Fibroblast of skin of right biceps (primary cell): ENCODE results near the gene LCMT2.
"Not testable (repeated sequence)": the region's sequence is repeated elsewhere in the genome, so short reads cannot be mapped to it uniquely, and the experiment has no call there.

Experiments
- DNase-seq: peaks from one replicate; pipeline ENCODE4 v3.0.0-alpha.2; 2013

Gene LCMT2

DNA sequence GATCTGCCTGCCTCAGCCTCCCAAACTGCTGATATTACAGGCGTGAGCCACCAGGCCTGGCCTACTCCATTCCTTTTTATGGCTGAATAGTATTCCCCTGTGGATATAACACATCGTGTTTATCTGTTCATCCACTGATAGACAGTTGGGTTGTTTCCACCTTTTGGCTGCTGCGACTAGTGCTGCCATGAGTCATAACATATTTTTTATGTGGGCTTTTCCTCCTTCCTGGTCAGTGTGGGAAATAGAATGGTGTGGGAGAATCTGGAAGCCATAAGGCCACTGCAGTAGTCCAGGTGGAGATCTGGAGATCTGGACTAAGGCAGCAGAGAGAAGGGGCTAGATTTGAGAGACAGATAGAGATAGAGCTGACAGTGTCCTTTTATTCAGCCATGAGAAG, 16.2 kb downstream of the LCMT2 start:
- peak; percentile 5 for DNase-seq

- DNase-seq, result no peak
Observed at GRCh38 chr15:43312378-43312777, 18.0 kb downstream of the LCMT2 start.

GRCh38 chr15:43302205-43302817, 28.1 kb downstream of the LCMT2 start, which contains the start of gene TGM7:
TGM7 (minus strand) TSS chr15:43302255.
- DNase-seq, result no peak

GRCh38 chr15:43299884-43300283, 30.5 kb downstream of the LCMT2 start:
- DNase-seq, result no peak

DNA sequence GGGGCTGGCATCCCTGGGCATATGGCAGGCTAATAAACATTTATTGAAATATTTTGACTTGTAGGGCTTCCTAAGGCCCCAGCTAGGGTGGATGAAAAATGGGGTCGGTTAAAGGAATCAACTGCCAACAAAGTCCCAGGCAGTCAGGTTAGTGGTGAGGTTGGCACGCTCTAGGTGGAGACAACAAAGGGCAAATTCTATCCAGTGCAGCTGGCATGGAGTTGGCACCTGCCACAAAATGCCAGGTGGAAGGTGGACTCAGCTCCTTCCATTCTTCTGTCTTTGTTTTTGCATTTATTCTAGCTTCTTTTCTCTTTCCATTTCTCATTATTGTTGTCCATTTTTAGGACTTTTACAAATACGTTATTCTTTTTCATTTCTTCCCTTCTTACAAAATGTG, 31.0 kb downstream of the LCMT2 start:
- DNase-seq, result no peak

DNA sequence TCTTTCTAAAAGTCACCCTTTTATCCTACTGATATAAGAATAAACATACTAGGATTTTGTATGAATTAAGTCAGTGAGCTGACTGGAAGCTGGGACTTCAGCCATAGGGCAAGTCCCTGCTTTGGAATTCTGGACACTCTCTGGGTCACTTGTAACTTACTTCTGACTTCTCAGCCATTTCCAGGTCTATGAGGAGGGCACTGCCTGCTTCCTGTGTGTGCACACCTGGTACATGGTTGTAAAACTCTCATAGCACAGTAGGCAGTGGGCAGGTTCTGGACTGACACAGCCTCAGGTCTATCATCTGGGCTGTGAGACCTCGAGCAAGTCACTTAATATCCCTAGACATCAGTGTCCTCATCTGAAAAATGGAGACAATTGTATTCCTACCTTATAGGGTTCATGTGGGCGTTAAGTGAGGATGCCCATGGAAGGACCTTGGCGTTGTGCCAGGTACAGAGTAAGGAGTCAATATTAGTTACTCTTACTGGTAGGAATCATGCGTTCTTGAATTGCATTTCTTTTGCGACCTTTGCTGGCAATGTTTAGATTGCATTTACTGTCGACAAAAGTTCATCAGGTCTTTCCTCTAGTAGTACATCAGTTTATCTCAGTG, 36.2 kb downstream of the LCMT2 start:
- no peak for DNase-seq

- no peak for DNase-seq
Observed at GRCh38 chr15:43293432-43293831, 36.9 kb downstream of the LCMT2 start.

GRCh38 chr15:43292375-43293078, 37.8 kb downstream of the LCMT2 start:
- DNase-seq, result peak; percentile 72

GRCh38 chr15:43289656-43290055, 40.7 kb downstream of the LCMT2 start:
- not testable (repeated sequence) for DNase-seq

- DNase-seq, result no peak
Observed at GRCh38 chr15:43287254-43287653, 43.1 kb downstream of the LCMT2 start.

DNA sequence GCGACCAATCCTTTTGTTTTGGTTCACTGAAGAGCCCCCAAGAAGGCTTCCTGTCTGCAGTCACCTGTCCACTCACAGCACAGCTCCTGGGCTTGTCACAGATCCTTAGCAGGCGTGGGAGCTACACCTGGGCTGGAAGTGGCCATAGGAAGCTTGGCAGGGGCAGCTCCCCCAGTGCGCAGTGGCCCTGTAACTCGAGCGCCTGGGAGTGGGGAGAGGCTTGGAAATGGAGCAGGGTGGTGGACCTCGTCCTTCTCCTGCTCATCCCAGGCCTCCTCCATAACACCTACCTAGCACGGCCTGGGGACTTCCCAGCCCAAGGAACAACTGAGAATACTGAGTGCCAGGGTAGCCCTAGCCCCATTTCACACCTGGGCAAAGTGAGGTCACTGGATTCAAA, 44.3 kb downstream of the LCMT2 start:
- no peak for DNase-seq

- peak; percentile 54 for DNase-seq
Observed at GRCh38 chr15:43285609-43286037, 44.8 kb downstream of the LCMT2 start.

DNA sequence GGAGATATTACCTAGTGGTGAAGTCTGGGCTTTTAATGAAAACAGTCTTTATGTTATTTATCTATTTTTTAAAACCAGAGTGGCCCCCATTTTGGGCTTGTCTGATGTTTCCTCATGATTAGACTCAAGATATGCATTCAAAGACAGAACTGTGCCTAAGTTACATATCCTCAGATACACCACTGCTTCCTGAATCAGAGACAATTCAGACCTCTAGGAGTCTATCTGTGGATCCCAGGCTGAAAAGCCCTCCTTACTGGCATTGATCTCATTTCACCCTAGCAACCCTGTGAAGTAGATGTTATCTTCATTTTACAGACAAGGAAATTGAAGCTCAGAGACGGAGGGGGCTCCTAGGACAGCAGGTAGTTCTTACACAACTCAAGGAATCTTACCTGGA, 46.8 kb downstream of the LCMT2 start:
- no peak for DNase-seq

- DNase-seq, result no peak
Observed at GRCh38 chr15:43281926-43282602, 48.3 kb downstream of the LCMT2 start.

- no peak for DNase-seq
Observed at GRCh38 chr15:43280996-43281395, 49.4 kb downstream of the LCMT2 start.

DNA sequence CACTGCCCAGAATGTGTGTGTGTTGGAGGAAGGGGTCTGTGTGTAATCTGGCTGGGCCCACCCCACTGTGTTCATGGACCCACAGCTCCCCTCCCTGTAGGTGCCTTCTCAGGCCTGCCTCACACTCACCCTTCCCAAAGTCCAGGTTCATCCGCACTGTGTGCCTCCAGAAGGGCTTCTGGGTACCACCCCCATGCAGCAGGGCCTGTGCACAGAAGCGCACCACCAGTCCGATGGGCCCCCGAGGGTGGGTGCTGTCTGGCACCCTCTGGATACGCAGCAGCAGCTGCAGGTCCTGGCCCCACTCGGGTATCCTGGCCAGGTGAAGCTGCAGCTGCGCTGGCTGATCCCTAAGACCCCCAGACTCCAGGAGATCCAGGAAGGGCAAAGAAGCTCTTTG, 50.9 kb downstream of the LCMT2 start:
- DNase-seq, result no peak

DNA sequence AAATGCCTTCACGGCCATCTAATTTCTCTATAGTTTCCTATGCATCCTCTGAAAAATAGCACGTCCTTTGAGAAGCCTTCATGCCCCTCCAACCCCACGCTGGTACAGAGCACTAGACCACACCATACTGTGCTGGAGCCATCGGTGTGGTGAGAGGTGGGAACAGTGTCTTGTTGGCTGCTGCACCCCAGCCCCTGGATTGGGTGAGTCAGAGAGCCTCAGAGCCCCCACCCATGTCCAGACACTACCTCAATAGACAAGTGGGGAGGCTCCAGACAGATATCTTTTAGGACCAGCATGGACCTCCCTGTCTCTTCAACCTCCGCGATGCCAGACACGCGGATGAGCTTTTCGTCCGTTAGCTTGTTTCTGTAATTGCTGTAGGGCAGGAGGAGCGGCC, 51.5 kb downstream of the LCMT2 start:
- DNase-seq, result no peak

GRCh38 chr15:43277901-43278300, 52.5 kb downstream of the LCMT2 start:
- no peak for DNase-seq

GRCh38 chr15:43277231-43277823, 53.0 kb downstream of the LCMT2 start:
- no peak for DNase-seq

DNA sequence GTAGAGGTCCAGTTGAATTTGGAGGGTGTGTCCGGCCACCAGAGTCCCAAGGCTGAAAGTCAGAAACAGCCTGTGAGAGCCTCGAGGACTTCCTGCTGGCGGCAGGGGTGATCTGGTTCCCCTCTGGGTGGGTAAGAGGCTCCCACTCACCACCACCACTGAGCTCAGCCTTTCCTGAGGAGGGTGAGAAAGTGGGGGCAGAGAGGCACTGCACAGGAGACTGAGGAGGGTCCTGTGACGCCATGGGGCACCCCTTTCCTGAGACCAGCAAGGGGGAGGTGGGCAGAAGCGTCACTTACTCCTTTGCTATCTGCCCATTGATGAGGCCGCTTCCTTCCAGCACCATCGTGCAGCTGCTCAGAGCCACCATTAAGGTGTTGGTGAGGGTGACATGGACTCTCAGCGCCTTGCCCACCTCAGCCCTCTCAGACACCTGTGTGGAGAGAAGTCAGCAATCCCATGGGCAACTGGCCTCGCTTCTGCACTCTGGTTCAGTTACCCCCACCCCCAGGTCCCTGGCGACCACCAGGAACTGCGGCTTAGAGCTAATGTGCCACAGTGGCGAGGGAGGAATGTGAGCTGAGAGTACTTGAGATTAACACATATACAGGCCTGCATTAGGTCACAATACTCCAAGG, 53.7 kb downstream of the LCMT2 start:
- no peak for DNase-seq

DNA sequence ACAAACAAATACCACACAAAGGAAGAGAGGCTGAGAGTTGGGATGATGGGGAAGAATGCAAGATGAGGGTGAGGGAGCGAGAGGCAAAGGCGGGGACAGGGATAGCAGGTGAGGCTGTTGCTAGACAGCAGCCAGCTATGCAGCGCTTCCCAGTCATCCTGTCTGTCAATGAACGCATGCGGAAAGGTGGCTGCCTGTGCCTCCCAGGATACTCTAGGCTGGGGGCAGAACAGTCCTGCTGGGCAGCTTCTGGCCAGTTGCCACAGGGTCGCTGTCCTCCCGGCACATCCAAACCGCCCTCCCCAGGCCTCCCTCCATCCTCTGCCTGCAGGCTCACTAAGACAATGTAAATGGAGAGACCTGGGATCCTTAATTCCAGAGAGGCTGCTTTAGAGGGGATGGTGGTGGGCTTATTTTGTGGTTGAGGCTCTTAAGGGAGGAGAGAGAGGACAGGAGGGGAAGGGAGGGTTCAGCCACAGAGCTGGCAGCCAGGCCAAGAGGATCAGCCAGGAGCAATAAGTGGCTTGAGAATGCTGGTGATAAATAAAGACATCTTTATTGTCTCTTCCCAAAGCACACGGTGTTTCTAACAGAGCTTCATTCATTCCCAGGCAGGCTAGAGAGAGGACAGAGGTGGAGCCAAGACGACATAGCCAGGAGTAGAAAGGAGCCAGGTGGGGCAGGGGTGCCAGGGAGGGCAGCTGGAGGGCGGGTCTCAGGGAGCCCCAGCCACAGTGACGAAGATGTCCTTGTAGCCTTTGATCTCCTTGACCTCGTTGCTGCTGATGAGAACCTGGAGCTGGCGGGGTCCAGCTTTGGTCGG, 54.4 kb downstream of the LCMT2 start:
- no peak for DNase-seq

DNA sequence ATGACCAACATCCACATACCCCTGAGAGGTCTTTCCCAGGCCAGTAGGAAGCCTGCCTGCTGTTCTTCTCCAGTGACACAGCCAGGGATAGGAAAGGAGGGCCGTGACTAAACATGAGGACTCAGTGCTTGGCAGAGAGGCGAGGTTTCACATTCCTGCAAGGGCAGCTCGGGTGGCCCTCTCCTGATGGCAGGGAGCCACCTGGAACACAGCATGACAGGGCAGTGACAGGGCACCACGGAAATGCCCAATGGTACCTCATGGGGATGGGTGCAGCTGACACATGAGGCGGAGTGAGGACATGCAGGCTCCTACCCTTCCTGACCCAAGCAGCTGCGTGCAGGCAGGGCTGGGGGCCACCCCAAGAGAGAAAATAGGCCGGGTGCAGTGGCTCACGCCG, 56.2 kb downstream of the LCMT2 start:
- DNase-seq, result no peak
